Pancreas (tissue), 10 donors: ENCODE results near the gene MEGF6. TPM values are rescaled to one million over a fixed set of nuclear protein-coding genes. Genes with fewer than 3 reads are reported as not detected.

Source experiments
- ATAC-seq, 4 donors: fragments of 200-7000 bp; cut with Tn5 transposase; one replicate each; pipeline versions ENCODE4 v1.8.0 to v1.9.1; 2020; ENCODE audit warnings: mild to moderate bottlenecking in 4 of 4, moderate library complexity in 4 of 4
- DNase-seq, 6 donors: peaks; one replicate each; pipeline ENCODE4 v3.0.0-alpha.2; 2020
- FAIRE-seq: peaks from 2 replicates; lab custom pipeline; 2012; peaks lifted over from hg19 to GRCh38; lab: Jason Lieb, UNC
- H3K27ac ChIP-seq, 4 donors: fragments of 200-600 bp; sonication (generic); 1 replicate in 3 of 4; 2 replicates in 1 of 4; pipeline versions ENCODE4 v1.5.0 to v1.8.0; 2020
- H3K27me3 ChIP-seq, 4 donors: fragments of 200-600 bp; one replicate each; pipeline ENCODE4 v1.8.0; 2021
- H3K36me3 ChIP-seq, 3 donors: fragments of 200-600 bp; sonication (generic) in 1 of 3; one replicate each; pipeline versions ENCODE4 v1.5.0 to v1.8.0; 2020 to 2021
- H3K4me1 ChIP-seq, 3 donors: fragments of 200-600 bp; one replicate each; pipeline ENCODE4 v1.8.0; 2021
- H3K4me3 ChIP-seq, 4 donors: fragments of 200-600 bp; sonication (generic) in 2 of 4; one replicate each; pipeline versions ENCODE4 v1.5.0 to v1.8.0; 2020 to 2021
- H3K9me3 ChIP-seq, 4 donors: fragments of 200-600 bp; one replicate each; pipeline ENCODE4 v1.8.0; 2021
- WGBS, 2 donors: extraction: QIAGEN DNeasy Blood & Tissue Kit; methylation state at CpG; one replicate each; pipeline ENCODE4 v1.1.7; 2013; 5-methylcytosine and 5-hydroxymethylcytosine counted together
- intact Hi-C, 3 donors: fragments of 100-400 bp; cut with DNase I; formaldehyde crosslinking; loops; one replicate each; pipeline versions ENCODE4 v1.11.1 to v1.14.2; 2022
- polyA plus RNA-seq, 2 donors: library from polyadenylated mRNA; stranded (reverse); fragments of 200-250 nt; gene quantifications; one replicate each; pipeline ENCODE4 v1.2.3, GENCODE V29; 2013
- total RNA-seq, 6 donors: library from RNA; stranded (reverse); fragmentation: NEBNext Ultra II Directional in 4 of 6; extraction: Animal tissue kit (Norgen Biotek cat#: 25700) in 4 of 6; gene quantifications; one replicate each; pipeline versions ENCODE4 v1.2.1 to v1.2.4, GENCODE V29; 2021 to 2023
- TF ChIP-seq, protein P1 (sequence below), 4 donors: fragments of 200-600 bp; sonication (generic) in 3 of 4; IDR thresholded peaks; one replicate each; pipeline versions ENCODE4 v1.5.0 to v1.8.0; 2021; ENCODE audit warnings: antibody characterized with exemption in 4 of 4
- donor health status: healthy with polysubstance abuse.
- donor health status: DM: no; HTN: no; CAD: no; lungs with moderate emphysema.
- donor health status: DM: no; HTN: no; CAD: no.
- donor health status: control.
- donor health status: control.
- donor health status: Bipolar disorder and iron deficiency.
- donor health status: DM: yes; HTN: yes; CAD: no.
- donor health status: DM: no; HTN: no; CAD: no.
- donor health status: DM: no; HTN: no; CAD: no.
- donor health status: DM: yes; HTN: yes; CAD: no.

MEGF6 gene
- total and polyA plus RNA-seq, 8 donors = 2.6 to 20.0 (median 8.4) TPM

DNA sequence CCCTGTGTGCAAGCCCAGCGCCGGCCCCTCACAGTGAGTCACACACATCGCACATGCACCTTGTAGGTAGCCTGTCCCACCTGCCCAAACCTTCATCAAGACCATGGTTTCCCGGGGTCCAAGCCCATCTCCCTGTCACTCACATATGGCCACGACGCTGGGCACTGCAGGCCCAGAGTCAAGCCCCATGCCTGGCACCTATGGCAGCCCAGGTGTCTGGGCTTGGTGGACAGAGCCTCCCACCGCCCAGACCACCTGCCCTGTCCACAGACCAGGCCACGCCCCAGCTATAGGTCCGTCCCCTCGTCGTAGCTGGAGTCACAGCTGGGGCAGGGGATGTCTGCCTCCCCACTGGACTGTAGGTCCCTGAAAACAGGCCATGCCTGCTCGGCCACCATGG is 48.2 kb downstream of the MEGF6 start:
- DNase-seq (no peak), FAIRE-seq (no peak), ATAC-seq (no peak)
- H3K4me1 ChIP-seq = no peaks in the 10 kb centered on the region
- H3K36me3 ChIP-seq = no peaks in the 10 kb centered on the region
- H3K27me3 ChIP-seq = no peaks in the 10 kb centered on the region
- no peaks in the 10 kb centered on the region for H3K9me3 ChIP-seq
- H3K27ac ChIP-seq = no peak overlapping the region
- TF ChIP-seq, protein P1, sequence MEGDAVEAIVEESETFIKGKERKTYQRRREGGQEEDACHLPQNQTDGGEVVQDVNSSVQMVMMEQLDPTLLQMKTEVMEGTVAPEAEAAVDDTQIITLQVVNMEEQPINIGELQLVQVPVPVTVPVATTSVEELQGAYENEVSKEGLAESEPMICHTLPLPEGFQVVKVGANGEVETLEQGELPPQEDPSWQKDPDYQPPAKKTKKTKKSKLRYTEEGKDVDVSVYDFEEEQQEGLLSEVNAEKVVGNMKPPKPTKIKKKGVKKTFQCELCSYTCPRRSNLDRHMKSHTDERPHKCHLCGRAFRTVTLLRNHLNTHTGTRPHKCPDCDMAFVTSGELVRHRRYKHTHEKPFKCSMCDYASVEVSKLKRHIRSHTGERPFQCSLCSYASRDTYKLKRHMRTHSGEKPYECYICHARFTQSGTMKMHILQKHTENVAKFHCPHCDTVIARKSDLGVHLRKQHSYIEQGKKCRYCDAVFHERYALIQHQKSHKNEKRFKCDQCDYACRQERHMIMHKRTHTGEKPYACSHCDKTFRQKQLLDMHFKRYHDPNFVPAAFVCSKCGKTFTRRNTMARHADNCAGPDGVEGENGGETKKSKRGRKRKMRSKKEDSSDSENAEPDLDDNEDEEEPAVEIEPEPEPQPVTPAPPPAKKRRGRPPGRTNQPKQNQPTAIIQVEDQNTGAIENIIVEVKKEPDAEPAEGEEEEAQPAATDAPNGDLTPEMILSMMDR (IDR thresholded peaks at IDR 0.05) = no peak
- 70 to 82% methylated on average over 12 of the region's 12 CpGs for WGBS, 2 donors
- no peak overlapping the region for H3K4me3 ChIP-seq
- intact Hi-C loops = no loop called here

DNA sequence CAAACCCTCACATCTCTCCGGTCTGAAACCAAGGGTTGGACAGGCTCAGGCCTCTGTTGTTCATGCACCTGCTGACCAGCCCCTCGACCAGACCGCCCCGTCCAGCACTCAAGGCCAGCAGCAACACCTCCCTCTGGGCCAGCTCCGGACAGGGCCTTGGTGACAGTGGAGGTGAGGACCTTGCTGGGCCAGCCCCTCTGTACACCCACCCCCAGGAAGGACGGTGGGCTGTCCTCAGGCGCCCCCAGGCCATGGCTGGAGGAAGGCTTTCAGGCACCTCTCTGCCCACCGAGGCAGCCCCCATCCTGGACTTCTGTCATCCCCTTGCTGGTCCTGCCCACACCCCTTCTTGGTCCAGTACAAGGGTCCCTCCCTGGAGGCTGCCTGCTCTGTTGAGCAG is 48.6 kb downstream of the MEGF6 start:
- no peak overlapping the region for H3K27ac ChIP-seq
- H3K4me3 ChIP-seq = no peak overlapping the region
- FAIRE-seq (no peak), DNase-seq (no peak), ATAC-seq (no peak)
- intact Hi-C loops = no loop called here
- H3K4me1 ChIP-seq = no peaks in the 10 kb centered on the region
- WGBS, 2 donors = 65 to 66% methylated on average over 8 of the region's 8 CpGs
- no peaks in the 10 kb centered on the region for H3K9me3 ChIP-seq
- no peaks in the 10 kb centered on the region for H3K27me3 ChIP-seq
- TF ChIP-seq, protein P1 (IDR thresholded peaks at IDR 0.05) = no peak
- no peaks in the 10 kb centered on the region for H3K36me3 ChIP-seq

DNA sequence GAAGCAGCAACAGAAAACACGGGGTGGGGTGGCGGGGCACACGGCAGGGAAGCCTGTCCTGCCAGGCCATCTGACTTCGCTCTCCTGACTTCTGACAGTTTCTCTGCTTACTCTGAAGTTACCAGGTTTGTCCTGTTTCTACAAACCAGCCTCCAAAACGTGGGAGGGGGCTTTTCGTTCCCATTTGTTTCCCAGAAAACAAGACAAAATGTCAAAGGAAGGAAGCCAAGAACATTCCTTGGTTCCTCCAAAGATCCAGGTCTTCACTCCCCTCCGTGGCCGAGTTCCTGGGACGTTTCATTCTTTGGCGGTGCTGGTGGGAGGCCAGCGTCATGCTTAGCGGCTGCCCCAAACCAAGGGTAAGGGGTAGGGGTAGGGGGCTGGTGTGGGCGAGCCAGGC is 49.6 kb downstream of the MEGF6 start:
- Histone ChIP-seq H3K27me3 (no peaks in the 10 kb centered on the region), H3K4me1 (no peaks in the 10 kb centered on the region), H3K9me3 (no peaks in the 10 kb centered on the region), H3K4me3 (no peak overlapping the region), H3K36me3 (no peaks in the 10 kb centered on the region), H3K27ac (no peak overlapping the region)
- WGBS, 2 donors = 58 to 59% methylated on average over 13 of the region's 13 CpGs
- no peak for FAIRE-seq
- intact Hi-C loops = no loop called here
- ATAC-seq = no peak
- no peak for DNase-seq
- TF ChIP-seq, protein P1 (IDR thresholded peaks at IDR 0.05) = no peak

DNA sequence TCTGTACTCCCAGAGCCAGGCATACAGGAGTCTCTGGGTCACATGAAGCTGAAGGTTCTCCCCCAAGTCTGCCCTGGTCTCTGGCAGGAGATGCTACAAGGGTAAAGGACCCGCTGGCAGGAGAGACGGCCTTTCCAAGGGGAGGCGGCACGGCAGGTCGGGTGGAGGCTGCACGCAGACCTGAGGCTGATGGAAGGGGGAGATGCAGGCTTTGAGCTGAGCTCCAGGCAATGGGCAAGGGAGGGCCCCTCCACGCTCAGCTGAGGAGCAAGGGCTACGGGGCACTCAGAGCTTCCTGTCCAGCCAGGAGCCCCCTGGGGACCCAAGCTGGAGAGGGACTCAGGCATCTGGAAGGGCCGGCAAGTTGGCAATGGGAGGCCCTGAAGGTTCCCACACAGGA is 50.3 kb downstream of the MEGF6 start:
- H3K4me3 ChIP-seq = no peak overlapping the region
- H3K36me3 ChIP-seq = no peaks in the 10 kb centered on the region
- FAIRE-seq (no peak), ATAC-seq (no peak), DNase-seq (no peak)
- H3K27ac ChIP-seq = no peak overlapping the region
- no peaks in the 10 kb centered on the region for H3K9me3 ChIP-seq
- intact Hi-C loops = no loop called here
- TF ChIP-seq, protein P1 (IDR thresholded peaks at IDR 0.05) = no peak
- H3K4me1 ChIP-seq = no peaks in the 10 kb centered on the region
- H3K27me3 ChIP-seq = no peaks in the 10 kb centered on the region
- WGBS, 2 donors = 66 to 67% methylated on average over 9 of the region's 9 CpGs

DNA sequence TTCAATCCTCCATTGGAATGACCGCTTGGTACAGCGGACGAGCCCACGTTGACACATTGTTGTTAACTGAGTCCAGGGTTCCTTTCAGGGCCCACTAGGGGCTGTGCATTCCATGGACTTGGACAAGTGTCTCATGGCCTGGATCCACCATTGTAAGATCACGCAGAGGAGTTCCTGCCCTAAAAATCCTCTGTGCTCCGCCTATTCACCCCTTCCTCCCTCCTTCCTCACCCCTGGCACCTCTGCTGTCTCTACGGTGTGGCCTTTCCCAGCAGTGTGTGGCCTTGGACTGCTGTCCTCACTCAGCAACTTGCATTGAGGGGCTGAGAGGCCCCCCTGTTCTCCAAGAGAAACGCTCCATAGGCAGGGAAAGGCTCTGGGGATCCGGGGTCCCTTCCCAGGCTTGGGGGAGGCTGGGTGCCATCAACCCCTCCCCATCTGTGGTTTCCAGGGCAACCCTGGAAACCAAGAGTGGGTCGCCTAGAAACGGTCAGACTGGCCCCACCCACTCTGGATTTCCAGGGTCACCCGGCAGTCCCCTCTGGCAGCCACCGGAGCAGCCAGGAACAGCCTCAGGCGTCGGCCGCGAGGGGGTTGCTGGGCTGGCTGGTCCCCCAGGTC is 50.9 kb downstream of the MEGF6 start:
- TF ChIP-seq, protein P1 (IDR thresholded peaks at IDR 0.05) = no peak
- no peak overlapping the region for H3K27ac ChIP-seq
- H3K27me3 ChIP-seq = no peaks in the 10 kb centered on the region
- 55 to 57% methylated on average over 17 of the region's 17 CpGs for WGBS, 2 donors
- H3K9me3 ChIP-seq = no peaks in the 10 kb centered on the region
- intact Hi-C loops = no loop called here
- no peaks in the 10 kb centered on the region for H3K36me3 ChIP-seq
- FAIRE-seq = no peak
- no peak for ATAC-seq
- no peaks in the 10 kb centered on the region for H3K4me1 ChIP-seq
- DNase-seq = no peak
- no peak overlapping the region for H3K4me3 ChIP-seq
